MV-4-11 (cell line): ENCODE results near the gene HLA-B.
"Not testable (repeated sequence)": the region's sequence is repeated elsewhere in the genome, so short reads cannot be mapped to it uniquely, and the experiment has no call there.

ENCODE experiments used
- DNase-seq: peaks from one replicate; lab custom pipeline; 2025; lab: John Stamatoyannopoulos, UW

Gene HLA-B

GRCh38 chr6:31356946-31357466, at the start of gene HLA-B:
Gene HLA-B, minus strand, starts transcription at chr6:31357179. Its CDS starts 21 bp downstream, at chr6:31357158.
- DNase-seq, result peak; percentile 91

DNA sequence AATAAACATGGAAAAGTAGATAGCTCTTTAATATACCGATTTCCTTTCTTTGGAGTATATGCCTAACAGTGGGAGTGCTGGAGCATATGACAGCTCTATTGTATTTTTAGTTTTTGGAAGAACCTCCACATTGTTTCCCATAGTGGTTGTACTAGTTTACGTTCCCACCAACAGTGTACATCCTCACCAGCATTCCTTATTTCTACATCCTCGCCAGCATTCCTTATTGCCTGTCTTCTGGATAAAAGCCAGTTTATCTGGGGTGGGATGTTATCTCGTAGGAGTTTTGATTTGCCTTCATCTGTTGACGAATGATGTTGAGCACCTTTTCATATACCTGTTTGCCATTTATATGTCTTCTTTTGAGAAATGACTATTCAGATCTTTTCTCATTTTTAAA, 49.0 kb upstream of the HLA-B start:
- DNase-seq, result no peak

GRCh38 chr6:31404061-31404364, 47.0 kb upstream of the HLA-B start:
- DNase-seq, result not testable (repeated sequence)

GRCh38 chr6:31403283-31404060, 46.5 kb upstream of the HLA-B start, which contains the start of gene MICA:
Gene MICA, plus strand, starts transcription at chr6:31403595. Its CDS starts 38 bp downstream, at chr6:31403633.
- DNase-seq, result peak; percentile 47

DNA sequence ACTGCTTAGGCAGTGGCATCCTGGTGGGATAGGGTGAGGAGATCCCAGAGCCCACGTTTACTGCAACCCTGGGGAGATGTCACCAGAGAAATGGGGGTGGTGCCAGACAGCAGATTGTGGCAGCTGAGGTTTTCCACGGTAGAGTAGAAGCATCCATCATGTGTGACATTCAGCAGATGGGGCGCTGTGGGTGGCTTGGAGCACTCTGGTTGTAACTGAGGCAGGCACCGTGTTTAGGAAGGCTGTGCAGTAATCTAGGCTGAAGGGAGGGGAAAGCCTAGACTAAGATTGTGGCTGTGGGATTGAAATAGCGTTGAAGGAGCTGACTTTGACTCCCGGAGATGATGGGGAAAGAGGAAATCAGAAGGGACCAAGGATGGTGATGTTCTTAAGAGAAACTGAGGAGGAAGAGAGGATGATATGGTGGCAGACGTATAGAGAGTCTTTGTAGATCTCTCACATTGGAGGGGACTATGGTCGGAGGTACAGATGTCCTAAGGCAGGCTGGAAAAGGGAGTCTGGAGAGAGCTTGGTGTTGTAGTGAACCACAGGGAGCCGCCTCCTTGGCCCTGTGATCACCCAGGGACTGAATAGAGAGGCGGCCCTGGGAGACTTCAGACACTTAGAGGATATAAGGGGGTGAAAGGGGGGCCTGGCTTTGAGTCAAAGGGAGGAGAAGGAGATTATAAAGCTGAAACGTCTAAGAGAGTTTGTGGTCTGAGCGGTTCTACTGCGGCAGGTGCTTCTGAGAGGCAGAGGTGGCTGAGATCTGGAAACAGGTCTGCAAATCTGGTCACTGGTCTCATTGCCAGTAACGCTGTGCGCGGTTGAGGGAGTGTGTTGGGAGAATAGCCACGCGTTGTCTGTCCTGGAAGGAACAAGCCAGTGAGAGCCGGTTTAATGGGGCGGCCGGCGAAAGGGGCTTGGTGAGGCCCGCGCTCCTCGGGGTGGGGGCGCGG, 45.6 kb upstream of the HLA-B start:
- DNase-seq, result no peak

- DNase-seq, result no peak
Measured at GRCh38 chr6:31401403-31401802, 44.4 kb upstream of the HLA-B start.

- peak; percentile 89 for DNase-seq
Measured at GRCh38 chr6:31400467-31401289, 43.7 kb upstream of the HLA-B start.

DNA sequence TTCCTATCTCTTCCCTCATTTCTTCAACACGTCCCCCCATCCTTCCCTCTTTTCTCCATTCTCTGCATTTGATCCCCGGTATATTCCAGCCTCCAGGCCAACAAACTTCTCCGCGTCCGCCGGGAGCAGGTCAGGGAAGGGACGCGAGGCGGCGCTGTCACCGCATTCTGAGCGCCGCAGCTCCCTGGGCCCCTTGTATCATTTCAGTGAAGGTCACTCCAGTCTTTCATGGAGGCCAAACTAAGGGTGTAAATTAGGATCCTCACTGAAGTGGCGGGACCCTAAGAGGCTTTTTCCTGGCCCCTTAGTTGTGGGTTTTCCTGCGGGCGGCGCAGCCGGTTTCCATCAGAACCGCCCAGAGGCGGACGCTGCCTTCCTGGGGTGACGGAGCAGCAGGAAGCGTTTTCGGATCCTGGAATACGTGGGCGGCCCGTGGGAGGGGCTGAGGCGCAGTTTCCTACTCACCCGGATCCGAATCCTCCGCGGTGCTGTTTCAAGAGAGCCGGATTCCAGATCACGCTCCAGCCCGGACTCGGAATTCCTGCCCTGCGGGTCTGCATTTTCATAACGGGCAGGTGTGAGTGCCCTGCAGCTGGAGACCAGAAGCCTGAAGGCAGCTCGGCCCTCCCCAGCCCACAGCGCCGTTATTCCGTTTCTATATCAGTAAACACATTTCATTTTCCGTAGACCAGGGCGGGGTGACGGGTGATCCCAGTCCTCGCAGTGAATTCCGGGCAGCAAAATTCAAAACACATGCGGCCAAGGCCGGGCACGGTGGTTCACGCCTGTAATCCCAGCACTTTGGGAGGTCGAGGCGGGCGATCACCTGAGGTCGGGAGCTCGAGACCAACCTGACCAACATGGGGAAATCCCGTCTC, 42.8 kb upstream of the HLA-B start:
- DNase-seq, result peak; percentile 77

- DNase-seq, result peak; percentile 18
Measured at GRCh38 chr6:31397901-31398525, 41.0 kb upstream of the HLA-B start.

DNA sequence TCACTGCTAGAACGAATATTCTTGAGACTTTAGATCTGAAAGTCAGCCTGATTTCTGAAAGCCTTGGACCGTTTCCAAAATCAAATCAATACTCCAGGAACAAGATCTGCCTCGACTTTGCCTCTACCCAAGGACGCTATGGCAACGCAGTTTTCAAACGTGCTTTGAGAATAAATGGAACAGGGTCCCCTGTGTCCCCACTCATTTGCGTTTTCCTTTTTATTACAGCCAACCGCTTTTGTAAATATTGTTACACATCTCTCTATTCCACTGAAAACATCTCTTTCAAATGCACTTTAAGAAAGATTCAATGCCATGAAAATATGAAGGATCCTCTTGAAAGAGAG, 40.1 kb upstream of the HLA-B start:
- not testable (repeated sequence) for DNase-seq

DNA sequence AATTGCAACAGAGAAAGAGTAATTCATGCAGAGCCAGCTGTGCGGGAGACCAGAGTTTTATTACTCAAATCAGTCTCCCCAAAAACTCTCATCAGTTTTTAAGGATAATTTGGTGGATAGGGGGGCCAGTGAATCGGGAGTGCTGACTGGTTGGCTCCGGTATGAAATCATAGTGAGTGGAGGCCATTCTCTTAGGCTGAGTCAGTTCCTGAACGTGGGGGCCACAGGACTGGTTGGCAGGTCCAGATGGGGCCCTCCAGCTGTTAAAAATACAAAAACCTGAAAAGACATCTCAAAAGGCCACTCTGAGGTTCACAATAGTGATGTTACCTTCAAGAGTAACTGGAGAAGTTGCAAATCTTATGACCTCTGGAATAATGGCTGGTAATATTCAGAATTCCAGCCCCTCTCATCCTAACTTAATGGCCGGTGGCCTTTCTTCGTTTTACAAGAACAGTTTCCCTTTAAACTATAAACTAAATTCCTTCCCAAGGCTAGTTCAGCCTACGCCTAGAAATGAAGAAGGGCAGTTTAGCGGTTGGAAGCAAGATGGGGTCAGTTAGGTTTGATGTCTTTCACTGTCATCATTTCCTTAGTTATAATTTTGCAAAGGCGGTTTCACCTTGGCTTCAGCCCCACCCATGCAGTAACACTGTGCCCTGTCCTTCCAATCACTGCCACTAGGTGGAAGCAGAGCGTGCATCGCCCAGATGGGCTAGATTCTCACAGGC, 39.6 kb upstream of the HLA-B start:
- DNase-seq, result peak; percentile 71

DNA sequence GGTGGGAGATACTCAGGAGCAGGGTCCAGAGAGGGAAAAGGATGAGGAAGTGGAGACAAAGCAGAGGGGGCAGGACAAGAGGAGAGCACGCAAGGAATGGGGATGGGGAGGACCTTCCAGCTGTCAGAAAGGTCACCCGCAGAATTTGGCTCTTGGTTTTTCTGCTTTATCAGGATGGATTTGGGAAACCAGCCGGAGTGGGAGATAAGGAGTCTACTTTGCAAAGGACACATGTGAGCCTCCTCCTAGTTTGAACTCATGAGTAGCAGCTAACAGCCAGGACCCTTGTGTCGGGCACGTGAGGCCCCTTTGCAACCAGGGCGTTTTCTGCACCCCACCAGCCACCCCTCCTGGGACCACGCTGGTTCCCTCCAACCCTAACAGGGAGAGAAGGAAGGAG, 38.9 kb upstream of the HLA-B start:
- no peak for DNase-seq

GRCh38 chr6:31394381-31394780, 37.4 kb upstream of the HLA-B start:
- DNase-seq, result no peak

DNA sequence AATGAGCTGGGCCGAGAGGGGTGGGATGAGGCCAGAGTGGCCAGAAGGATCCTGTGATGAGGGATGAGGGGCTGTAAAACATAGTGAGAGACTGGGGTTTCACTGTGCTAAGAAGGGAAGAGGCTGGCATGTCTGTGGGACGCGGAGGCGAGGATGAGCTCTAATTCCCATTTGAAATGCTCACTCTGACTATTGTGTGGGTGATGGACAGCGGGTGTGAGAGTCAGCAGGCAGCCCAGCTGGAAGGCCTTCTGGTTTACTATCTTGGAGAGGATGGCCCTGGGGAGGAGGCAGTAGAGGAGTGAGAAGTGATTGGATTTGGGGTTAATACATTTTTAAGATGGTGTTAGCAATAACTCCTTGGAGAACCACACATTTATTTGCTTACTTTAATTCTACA, 37.0 kb upstream of the HLA-B start:
- DNase-seq, result no peak

GRCh38 chr6:31389802-31390132, 32.8 kb upstream of the HLA-B start:
- not testable (repeated sequence) for DNase-seq

GRCh38 chr6:31388916-31389801, 32.2 kb upstream of the HLA-B start:
- not testable (repeated sequence) for DNase-seq

GRCh38 chr6:31386977-31387376, 30.0 kb upstream of the HLA-B start:
- no peak for DNase-seq

GRCh38 chr6:31386099-31386498, 29.1 kb upstream of the HLA-B start:
- DNase-seq, result no peak

GRCh38 chr6:31385041-31385440, 28.1 kb upstream of the HLA-B start:
- no peak for DNase-seq
